Fibroblast of lung (primary cell): ENCODE measurements around the gene EXO1. TPM values are rescaled to one million over a fixed set of nuclear protein-coding genes. Genes with fewer than 3 reads are reported as not detected.

ENCODE experiments used
- DNase-seq, 2 donors: peaks; one replicate each; pipeline versions ENCODE4 v3.0.0 to v3.0.0-alpha.2; 2010; ENCODE audit warnings: low read depth in 2 of 2
- H2AFZ ChIP-seq: 2 replicates; pipeline ENCODE4 v1.5.1; 2012; ENCODE audit warnings: low read length, control low read depth, inconsistent platforms
- H3K27ac ChIP-seq: 2 replicates; pipeline ENCODE4 v1.5.1; 2011; ENCODE audit warnings: low read length, control low read depth; ENCODE audit not compliant: insufficient read depth
- H3K27me3 ChIP-seq: 2 replicates; pipeline ENCODE4 v1.5.1; 2011; ENCODE audit warnings: mild to moderate bottlenecking, low read length; ENCODE audit not compliant: control insufficient read depth, insufficient read depth
- H3K36me3 ChIP-seq: 2 replicates; pipeline ENCODE4 v1.5.1; 2011; ENCODE audit warnings: low read length; ENCODE audit not compliant: control insufficient read depth, insufficient read depth
- H3K4me1 ChIP-seq: 2 replicates; pipeline ENCODE4 v1.5.1; 2011; ENCODE audit warnings: low read length; ENCODE audit not compliant: control insufficient read depth, insufficient read depth; ENCODE audit errors: extremely low read depth
- H3K4me2 ChIP-seq: 2 replicates; pipeline ENCODE4 v1.5.1; 2011; ENCODE audit warnings: low read length, control low read depth; ENCODE audit not compliant: insufficient read depth; ENCODE audit errors: extremely low read depth
- H3K4me3 ChIP-seq, 4 experiments: fragments of 200-600 bp in 1 of 4; sonication (generic) in 1 of 4; replicated peaks in 1 of 4; 2 replicates each; pipeline ENCODE4 v1.5.1; 2011 to 2016; ENCODE audit warnings: low read length in 4 of 4, low read depth in 3 of 4, mild to moderate bottlenecking in 3 of 4, control low read depth in 2 of 4, inconsistent platforms in 1 of 4, mixed read lengths in 1 of 4; ENCODE audit not compliant: insufficient read depth in 1 of 4; ENCODE audit errors: control extremely low read depth in 1 of 4
- H3K79me2 ChIP-seq: 2 replicates; pipeline ENCODE4 v1.5.1; 2012; ENCODE audit warnings: mild to moderate bottlenecking, low read length, inconsistent platforms; ENCODE audit not compliant: control insufficient read depth, insufficient read depth
- H3K9ac ChIP-seq: 2 replicates; pipeline ENCODE4 v1.5.1; 2011; ENCODE audit warnings: mild to moderate bottlenecking, low read length, control low read depth; ENCODE audit not compliant: insufficient read depth
- H3K9me3 ChIP-seq: 2 replicates; pipeline ENCODE4 v1.5.1; 2012; ENCODE audit warnings: low read depth, low read length; ENCODE audit not compliant: control insufficient read depth, insufficient read depth
- H4K20me1 ChIP-seq: 2 replicates; pipeline ENCODE4 v1.5.1; 2011; ENCODE audit warnings: low read length; ENCODE audit not compliant: control insufficient read depth, insufficient read depth; ENCODE audit errors: extremely low read depth
- EZH2 ChIP-seq: IDR thresholded peaks from 2 replicates; pipeline ENCODE4 v1.5.1; 2012; ENCODE audit warnings: low read length, control low read depth, mild to moderate bottlenecking; ENCODE audit errors: missing control alignments
- polyA plus RNA-seq, 2 donors: library from polyadenylated mRNA; depleted of rRNA in 1 of 2; stranded (reverse) in 1 of 2; unstranded in 1 of 2; fragments of >200 nt; gene quantifications; 2 replicates each; pipeline ENCODE4 v1.2.1, GENCODE V29; 2011 to 2012; ENCODE audit warnings: missing spikeins in 1 of 2
- total RNA-seq: library from RNA; depleted of rRNA; stranded (reverse); fragments of >200 nt; gene quantifications from 2 replicates; pipeline ENCODE4 v1.2.1, GENCODE V29; 2014
- TF ChIP-seq, protein P1 (sequence below), 2 donors: IDR thresholded peaks in 1 of 2; conservative IDR thresholded peaks in 1 of 2; 1 replicate in 1 of 2; 2 replicates in 1 of 2; pipeline ENCODE4 v1.5.1; 2011 to 2012; ENCODE audit warnings: low read length in 2 of 2, control low read depth in 1 of 2, inconsistent platforms in 1 of 2, low read depth in 1 of 2, mild to moderate bottlenecking in 1 of 2

Gene EXO1
- total and polyA plus RNA-seq, 2 donors (not counting 1 experiment from before 2014, with no cell fraction given), result 3.0 to 7.2 TPM

DNA sequence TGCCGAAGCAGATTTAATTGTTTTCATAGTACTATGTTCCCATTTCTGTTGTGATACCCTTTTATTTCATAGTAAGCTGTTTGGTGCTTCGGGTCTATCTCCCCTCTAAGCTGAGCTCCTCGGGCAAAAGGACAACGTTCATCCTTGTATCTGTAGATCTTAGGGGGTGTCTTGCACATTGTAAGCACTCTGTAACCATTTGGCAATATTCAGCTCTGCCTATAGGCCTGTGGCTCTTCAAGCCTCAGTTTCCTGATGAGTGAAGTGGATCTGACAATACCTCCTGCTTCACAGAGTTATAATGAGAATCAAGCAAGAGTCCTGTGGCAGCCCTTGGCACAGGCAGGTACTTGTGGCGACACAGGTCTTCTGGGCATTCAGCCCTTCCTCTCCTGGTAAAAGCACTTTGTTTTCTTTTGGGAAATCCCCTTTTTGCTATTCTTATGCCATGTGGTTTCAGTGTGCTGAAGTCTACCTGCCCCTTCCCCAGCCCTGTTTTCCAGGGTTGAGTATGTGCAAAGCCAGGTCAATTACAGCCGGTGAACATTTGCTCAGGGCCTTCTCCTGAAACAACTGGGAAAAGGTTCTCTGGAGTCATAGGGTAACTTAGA lies 8.5 kb upstream of the EXO1 start:
- H3K4me3 ChIP-seq, result no peak overlapping the region
- H3K4me2 ChIP-seq, result no peak overlapping the region
- peaks cover 13% of the 10 kb centered on the region for H3K4me1 ChIP-seq
- H3K79me2 ChIP-seq, result no peaks in the 10 kb centered on the region
- peak overlapping the region; percentile 61 for H3K27ac ChIP-seq
- no peaks in the 10 kb centered on the region for H4K20me1 ChIP-seq
- H3K27me3 ChIP-seq, result no peaks in the 10 kb centered on the region
- no peak for DNase-seq
- H3K9me3 ChIP-seq, result no peaks in the 10 kb centered on the region
- no peaks in the 10 kb centered on the region for H3K36me3 ChIP-seq
- H3K9ac ChIP-seq, result no peak overlapping the region
- H2AFZ ChIP-seq, result no peak overlapping the region
- no peak for TF ChIP-seq EZH2
- TF ChIP-seq, protein P1, sequence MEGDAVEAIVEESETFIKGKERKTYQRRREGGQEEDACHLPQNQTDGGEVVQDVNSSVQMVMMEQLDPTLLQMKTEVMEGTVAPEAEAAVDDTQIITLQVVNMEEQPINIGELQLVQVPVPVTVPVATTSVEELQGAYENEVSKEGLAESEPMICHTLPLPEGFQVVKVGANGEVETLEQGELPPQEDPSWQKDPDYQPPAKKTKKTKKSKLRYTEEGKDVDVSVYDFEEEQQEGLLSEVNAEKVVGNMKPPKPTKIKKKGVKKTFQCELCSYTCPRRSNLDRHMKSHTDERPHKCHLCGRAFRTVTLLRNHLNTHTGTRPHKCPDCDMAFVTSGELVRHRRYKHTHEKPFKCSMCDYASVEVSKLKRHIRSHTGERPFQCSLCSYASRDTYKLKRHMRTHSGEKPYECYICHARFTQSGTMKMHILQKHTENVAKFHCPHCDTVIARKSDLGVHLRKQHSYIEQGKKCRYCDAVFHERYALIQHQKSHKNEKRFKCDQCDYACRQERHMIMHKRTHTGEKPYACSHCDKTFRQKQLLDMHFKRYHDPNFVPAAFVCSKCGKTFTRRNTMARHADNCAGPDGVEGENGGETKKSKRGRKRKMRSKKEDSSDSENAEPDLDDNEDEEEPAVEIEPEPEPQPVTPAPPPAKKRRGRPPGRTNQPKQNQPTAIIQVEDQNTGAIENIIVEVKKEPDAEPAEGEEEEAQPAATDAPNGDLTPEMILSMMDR (conservative IDR thresholded peaks at IDR 0.05 in 1 of 2, IDR thresholded peaks at IDR 0.05 in 1 of 2; ENCODE audit: low read depth in 1 of 2, low read length in 2 of 2), result no peak

DNA sequence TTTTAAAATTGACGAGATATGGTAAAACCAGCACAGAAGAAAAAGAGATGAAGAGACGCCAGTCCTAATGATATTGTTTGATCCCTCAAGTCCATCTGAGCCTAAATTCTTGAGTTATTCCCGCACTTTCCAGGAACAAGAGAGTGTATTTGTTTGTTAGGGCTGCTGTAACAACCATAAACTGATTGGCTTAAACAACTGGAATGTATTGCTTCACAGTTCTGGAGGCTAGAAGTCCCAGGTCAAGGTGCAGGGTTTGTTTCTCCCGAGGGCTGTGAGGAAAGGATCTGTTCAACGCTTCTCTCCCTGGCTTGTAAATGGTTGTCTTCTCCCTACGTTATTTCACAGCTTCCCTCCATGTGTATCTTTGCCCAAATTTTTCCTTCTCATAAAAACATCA lies 7.8 kb upstream of the EXO1 start:
- Histone ChIP-seq H3K27ac (no peak overlapping the region), H3K79me2 (no peaks in the 10 kb centered on the region), H4K20me1 (no peaks in the 10 kb centered on the region), H3K4me3 (no peak overlapping the region), H3K9me3 (no peaks in the 10 kb centered on the region), H3K9ac (no peak overlapping the region), H3K27me3 (no peaks in the 10 kb centered on the region), H3K4me1 (peaks cover 13% of the 10 kb centered on the region), H3K36me3 (no peaks in the 10 kb centered on the region), H2AFZ (no peak overlapping the region), H3K4me2 (no peak overlapping the region)
- no peak for DNase-seq
- TF ChIP-seq, protein P1 (conservative IDR thresholded peaks at IDR 0.05 in 1 of 2, IDR thresholded peaks at IDR 0.05 in 1 of 2; ENCODE audit: low read depth in 1 of 2, low read length in 2 of 2), result no peak

DNA sequence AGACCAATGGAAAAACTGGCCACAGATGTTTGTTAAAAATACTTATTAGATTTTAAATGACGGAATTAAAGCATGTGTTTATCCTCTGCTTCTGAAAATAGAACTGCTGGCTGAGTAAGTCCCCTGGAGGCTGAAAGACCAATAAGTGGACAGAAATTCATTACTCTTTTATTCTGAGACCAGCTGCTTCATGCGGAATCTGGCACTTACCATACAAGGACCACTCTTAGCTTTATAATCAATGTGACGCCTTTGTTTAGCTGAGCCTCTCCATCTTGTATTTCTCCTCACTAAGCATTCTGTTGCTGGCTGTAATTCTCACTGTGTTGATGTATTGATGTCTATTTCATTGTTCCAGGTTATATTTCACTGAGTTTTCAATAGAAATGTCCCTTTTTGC lies 6.3 kb upstream of the EXO1 start:
- no peak overlapping the region for H3K4me3 ChIP-seq
- no peak overlapping the region for H3K4me2 ChIP-seq
- DNase-seq, result no peak
- no peak overlapping the region for H2AFZ ChIP-seq
- no peaks in the 10 kb centered on the region for H3K36me3 ChIP-seq
- peaks cover 13% of the 10 kb centered on the region for H3K4me1 ChIP-seq
- H3K9me3 ChIP-seq, result no peaks in the 10 kb centered on the region
- H3K79me2 ChIP-seq, result no peaks in the 10 kb centered on the region
- no peak for TF ChIP-seq EZH2
- TF ChIP-seq, protein P1 (conservative IDR thresholded peaks at IDR 0.05 in 1 of 2, IDR thresholded peaks at IDR 0.05 in 1 of 2; ENCODE audit: low read depth in 1 of 2, low read length in 2 of 2), result no peak
- no peak overlapping the region for H3K27ac ChIP-seq
- H3K27me3 ChIP-seq, result no peaks in the 10 kb centered on the region
- H4K20me1 ChIP-seq, result no peaks in the 10 kb centered on the region
- no peak overlapping the region for H3K9ac ChIP-seq
